Measurements from ENCODE around the gene SLAMF9. TPM values are rescaled to one million over a fixed set of nuclear protein-coding genes. Genes with fewer than 3 reads are reported as not detected.

Gene SLAMF9
- total RNA-seq, 1 experiment from 2014 or later, result not detected

DNA sequence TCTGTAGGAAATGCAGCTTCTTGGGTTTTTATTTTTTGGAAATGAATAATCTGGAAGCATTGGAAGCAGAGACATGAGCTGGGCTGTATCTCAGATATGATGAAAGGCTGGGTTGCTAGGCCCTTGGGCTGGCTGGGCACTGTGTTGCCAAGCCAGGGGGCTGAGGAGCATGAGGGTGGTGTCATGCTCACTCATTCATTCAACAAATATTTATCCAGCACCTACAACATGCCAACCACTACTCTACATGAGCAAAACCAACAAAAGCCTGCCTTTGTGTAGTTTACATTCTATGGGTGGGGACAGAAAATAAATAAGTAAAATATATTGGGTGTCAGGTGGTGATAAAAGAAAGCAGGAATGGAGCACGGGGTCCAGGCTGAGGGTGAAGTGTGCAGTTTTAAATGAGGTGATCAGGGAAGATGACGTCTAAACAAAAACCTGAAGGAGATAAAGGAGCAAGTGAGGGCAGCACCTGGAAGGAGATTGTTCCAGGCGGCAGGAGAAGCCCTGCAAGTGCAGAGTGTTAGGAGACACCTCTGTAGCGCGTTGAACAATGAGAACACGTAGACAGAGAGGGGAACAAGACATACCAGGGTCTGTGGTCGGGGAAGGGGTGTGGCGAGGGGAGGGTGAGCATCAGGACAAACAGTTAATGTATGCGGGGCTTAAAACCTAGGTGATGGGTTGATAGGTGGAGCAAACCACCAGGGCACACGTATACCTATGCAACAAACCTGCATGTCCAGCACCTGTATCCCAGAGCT is 39.6 kb downstream of the SLAMF9 start:
- CTCF ChIA-PET, result interaction anchor here (0.6 to 3.3 kb wide), 2 partner anchors 93 to 1889 kb away, joined by 3 to 13 read pairs; no protein-coding TSS in a partner anchor
- H2AFZ ChIP-seq (ENCODE audit: low read depth, low read length, poor library complexity, severe bottlenecking), result no peak overlapping the region
- peaks cover 1 to 7% of the 10 kb centered on the region in 2 experiments; a peak in 1 of 4 replicates for H3K36me3 ChIP-seq (ENCODE audit: control insufficient read depth in 1 of 2, insufficient read depth in 2 of 2, low read length in 2 of 2)
- intact Hi-C loops (cut with micrococcal nuclease), result no loop called here
- H3K27ac ChIP-seq (ENCODE audit: low read depth, low read length), result no peak overlapping the region
- H3K4me1 ChIP-seq (ENCODE audit: control insufficient read depth in 1 of 2, insufficient read depth in 2 of 2, low read length in 2 of 2), result peaks cover 30 to 59% of the 10 kb centered on the region in 2 experiments
- no peaks in the 10 kb centered on the region for H3K9me3 ChIP-seq (ENCODE audit: control insufficient read depth in 1 of 2, insufficient read depth in 1 of 2, low read depth in 1 of 2, low read length in 2 of 2)
- RAD21 ChIA-PET (ENCODE audit: low non-redundant PET in 1 of 2, low total read pairs in 2 of 2, uncharacterized antibody in 2 of 2, unreplicated experiment in 2 of 2), result no interaction called here
- no peaks in the 10 kb centered on the region for H4K20me1 ChIP-seq (ENCODE audit: insufficient read depth)
- BruUV-seq (replicated peaks), result no TSS peak
- no peak for DNase-seq (ENCODE audit: low read depth, low spot score)
- no peaks in the 10 kb centered on the region for H3K9me2 ChIP-seq (ENCODE audit: insufficient read depth)
- no peak for ATAC-seq
- no peaks in the 10 kb centered on the region for H3K27me3 ChIP-seq (ENCODE audit: insufficient read depth, low read length)
- H3K4me3 ChIP-seq (replicated peaks in 1 of 2; ENCODE audit: low read depth in 1 of 2, low read length in 2 of 2), result no peak overlapping the region
- POLR2A ChIA-PET, result interaction anchor here (1.2 kb wide), 1 partner anchor 14 kb away, joined by 3 read pairs; no protein-coding TSS in a partner anchor
- no peak overlapping the region for H3K9ac ChIP-seq (ENCODE audit: low read length)
- peak overlapping the region; percentile 40 for H3K4me2 ChIP-seq (ENCODE audit: low read length)
- TF ChIP-seq ELF1 (IDR thresholded peaks at IDR 0.05; ENCODE audit: borderline replicate concordance, low read depth) (no peak), POLR2AphosphoS5 (IDR thresholded peaks at IDR 0.05; ENCODE audit: low read depth, low read length) (no peak), EZH2phosphoT487 (IDR thresholded peaks at IDR 0.05; ENCODE audit: borderline replicate concordance) (no peak), ZFX (IDR thresholded peaks at IDR 0.05) (no peak), TCF7L2 (IDR thresholded peaks at IDR 0.05; ENCODE audit: borderline replicate concordance, extremely low read depth, insufficient read depth, insufficient read length) (no peak), SRF (IDR thresholded peaks at IDR 0.05; ENCODE audit: low read depth) (no peak), CEBPB (IDR thresholded peaks at IDR 0.05; ENCODE audit: low read depth) (no peak), ZNF274 (IDR thresholded peaks at IDR 0.05; ENCODE audit: low read depth, low read length) (no peak), FOSL1 (IDR thresholded peaks at IDR 0.05; ENCODE audit: low read depth) (no peak), CBX3 (IDR thresholded peaks at IDR 0.05; ENCODE audit: low read depth) (no peak), SP1 (IDR thresholded peaks at IDR 0.05; ENCODE audit: low read depth) (no peak), EGR1 (IDR thresholded peaks at IDR 0.05; ENCODE audit: low read depth) (no peak), JUND (IDR thresholded peaks at IDR 0.05) (no peak)
- TF ChIP-seq, protein P1, sequence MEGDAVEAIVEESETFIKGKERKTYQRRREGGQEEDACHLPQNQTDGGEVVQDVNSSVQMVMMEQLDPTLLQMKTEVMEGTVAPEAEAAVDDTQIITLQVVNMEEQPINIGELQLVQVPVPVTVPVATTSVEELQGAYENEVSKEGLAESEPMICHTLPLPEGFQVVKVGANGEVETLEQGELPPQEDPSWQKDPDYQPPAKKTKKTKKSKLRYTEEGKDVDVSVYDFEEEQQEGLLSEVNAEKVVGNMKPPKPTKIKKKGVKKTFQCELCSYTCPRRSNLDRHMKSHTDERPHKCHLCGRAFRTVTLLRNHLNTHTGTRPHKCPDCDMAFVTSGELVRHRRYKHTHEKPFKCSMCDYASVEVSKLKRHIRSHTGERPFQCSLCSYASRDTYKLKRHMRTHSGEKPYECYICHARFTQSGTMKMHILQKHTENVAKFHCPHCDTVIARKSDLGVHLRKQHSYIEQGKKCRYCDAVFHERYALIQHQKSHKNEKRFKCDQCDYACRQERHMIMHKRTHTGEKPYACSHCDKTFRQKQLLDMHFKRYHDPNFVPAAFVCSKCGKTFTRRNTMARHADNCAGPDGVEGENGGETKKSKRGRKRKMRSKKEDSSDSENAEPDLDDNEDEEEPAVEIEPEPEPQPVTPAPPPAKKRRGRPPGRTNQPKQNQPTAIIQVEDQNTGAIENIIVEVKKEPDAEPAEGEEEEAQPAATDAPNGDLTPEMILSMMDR (IDR thresholded peaks at IDR 0.05 in 2 of 3, conservative IDR thresholded peaks at IDR 0.05 in 1 of 3; ENCODE audit: borderline replicate concordance in 1 of 3, insufficient read depth in 1 of 3, low read depth in 2 of 3, low read length in 2 of 3), result no peak
- TF ChIP-seq, protein P2, sequence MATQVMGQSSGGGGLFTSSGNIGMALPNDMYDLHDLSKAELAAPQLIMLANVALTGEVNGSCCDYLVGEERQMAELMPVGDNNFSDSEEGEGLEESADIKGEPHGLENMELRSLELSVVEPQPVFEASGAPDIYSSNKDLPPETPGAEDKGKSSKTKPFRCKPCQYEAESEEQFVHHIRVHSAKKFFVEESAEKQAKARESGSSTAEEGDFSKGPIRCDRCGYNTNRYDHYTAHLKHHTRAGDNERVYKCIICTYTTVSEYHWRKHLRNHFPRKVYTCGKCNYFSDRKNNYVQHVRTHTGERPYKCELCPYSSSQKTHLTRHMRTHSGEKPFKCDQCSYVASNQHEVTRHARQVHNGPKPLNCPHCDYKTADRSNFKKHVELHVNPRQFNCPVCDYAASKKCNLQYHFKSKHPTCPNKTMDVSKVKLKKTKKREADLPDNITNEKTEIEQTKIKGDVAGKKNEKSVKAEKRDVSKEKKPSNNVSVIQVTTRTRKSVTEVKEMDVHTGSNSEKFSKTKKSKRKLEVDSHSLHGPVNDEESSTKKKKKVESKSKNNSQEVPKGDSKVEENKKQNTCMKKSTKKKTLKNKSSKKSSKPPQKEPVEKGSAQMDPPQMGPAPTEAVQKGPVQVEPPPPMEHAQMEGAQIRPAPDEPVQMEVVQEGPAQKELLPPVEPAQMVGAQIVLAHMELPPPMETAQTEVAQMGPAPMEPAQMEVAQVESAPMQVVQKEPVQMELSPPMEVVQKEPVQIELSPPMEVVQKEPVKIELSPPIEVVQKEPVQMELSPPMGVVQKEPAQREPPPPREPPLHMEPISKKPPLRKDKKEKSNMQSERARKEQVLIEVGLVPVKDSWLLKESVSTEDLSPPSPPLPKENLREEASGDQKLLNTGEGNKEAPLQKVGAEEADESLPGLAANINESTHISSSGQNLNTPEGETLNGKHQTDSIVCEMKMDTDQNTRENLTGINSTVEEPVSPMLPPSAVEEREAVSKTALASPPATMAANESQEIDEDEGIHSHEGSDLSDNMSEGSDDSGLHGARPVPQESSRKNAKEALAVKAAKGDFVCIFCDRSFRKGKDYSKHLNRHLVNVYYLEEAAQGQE (IDR thresholded peaks at IDR 0.05; ENCODE audit: low read depth), result no peak
- H3K79me2 ChIP-seq (ENCODE audit: insufficient read depth, low read length), result no peaks in the 10 kb centered on the region
